ENCODE results near the gene ZGPAT.
"Not testable (repeated sequence)": the region's sequence is repeated elsewhere in the genome, so short reads cannot be mapped to it uniquely, and the experiment has no call there.

ZGPAT gene

GRCh38 chr20:63707558-63708300 lies at the start of gene ZGPAT, which contains the start of gene ARFRP1:
ZGPAT (plus strand) TSS chr20:63708039; CDS start chr20:63708581, 542 bp downstream.
ARFRP1 (minus strand) TSS chr20:63707976; CDS start chr20:63707091, 885 bp downstream.
- DNase-seq: peak; percentile 71

- DNase-seq: peak; percentile 28
Measured at GRCh38 chr20:63658749-63659187, 49.1 kb upstream of the ZGPAT start.

- no peak for DNase-seq
Measured at GRCh38 chr20:63659370-63659769, 48.5 kb upstream of the ZGPAT start.

DNA sequence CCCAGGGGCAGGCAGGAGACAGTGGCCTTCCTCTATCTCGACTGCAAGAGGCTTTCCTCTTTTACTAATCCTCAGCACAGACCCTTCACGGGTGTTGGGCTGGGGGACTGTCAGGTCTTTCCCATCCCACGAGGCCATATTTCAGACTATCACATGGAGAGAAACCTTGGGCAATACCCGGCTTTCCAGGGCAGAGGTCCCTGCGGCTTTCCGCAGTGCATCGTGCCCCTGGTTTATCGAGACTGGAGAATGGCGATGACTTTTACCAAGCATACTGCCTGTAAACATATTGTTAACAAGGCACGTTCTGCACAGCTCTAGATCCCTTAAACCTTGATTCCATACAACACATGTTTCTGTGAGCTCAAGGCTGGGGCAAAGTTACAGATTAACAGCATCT lies 47.7 kb upstream of the ZGPAT start:
- DNase-seq: not testable (repeated sequence)

DNA sequence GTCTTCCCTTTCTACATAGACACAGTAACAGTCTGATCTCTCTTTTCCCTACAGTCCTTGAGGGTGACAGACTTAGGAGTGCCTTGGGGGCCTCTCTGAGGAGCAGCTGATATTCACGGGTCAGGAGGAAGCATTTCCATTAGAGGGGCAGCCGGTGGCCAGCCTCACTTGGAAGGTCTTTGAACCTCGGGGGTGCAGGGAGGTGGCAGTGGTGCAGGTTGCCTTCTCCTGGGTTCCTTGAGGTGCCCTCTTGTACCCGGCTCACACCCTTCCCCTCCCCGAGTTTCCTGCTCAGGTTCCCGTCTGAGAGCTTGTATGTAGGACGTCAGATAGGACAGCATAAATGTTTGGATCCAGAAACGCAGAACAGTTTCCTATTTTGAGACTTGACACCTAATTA lies 47.2 kb upstream of the ZGPAT start:
- no peak for DNase-seq

- no peak for DNase-seq
Measured at GRCh38 chr20:63661108-63661507, 46.7 kb upstream of the ZGPAT start.

- DNase-seq: no peak
Measured at GRCh38 chr20:63661959-63662812, 45.7 kb upstream of the ZGPAT start.

DNA sequence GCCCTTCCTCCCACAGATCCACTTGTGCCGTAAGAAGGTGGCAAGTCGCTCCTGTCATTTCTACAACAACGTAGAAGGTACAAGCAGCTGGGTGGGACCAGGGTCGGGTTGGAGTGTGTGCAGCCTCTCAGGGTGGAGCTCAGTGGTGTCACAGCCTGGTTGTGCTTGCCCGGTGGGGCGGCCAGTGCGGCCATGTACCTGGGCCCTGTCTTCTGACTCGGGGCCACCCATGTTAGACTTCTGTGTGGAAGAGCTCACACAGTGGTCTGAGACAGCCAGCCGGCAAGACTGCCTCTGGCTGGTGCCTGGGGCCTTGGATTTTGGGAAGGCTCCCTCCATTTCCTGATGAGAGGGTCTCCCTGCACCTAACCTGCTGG lies 45.0 kb upstream of the ZGPAT start:
- no peak for DNase-seq

GRCh38 chr20:63663332-63664066 lies 44.3 kb upstream of the ZGPAT start:
- no peak for DNase-seq

DNA sequence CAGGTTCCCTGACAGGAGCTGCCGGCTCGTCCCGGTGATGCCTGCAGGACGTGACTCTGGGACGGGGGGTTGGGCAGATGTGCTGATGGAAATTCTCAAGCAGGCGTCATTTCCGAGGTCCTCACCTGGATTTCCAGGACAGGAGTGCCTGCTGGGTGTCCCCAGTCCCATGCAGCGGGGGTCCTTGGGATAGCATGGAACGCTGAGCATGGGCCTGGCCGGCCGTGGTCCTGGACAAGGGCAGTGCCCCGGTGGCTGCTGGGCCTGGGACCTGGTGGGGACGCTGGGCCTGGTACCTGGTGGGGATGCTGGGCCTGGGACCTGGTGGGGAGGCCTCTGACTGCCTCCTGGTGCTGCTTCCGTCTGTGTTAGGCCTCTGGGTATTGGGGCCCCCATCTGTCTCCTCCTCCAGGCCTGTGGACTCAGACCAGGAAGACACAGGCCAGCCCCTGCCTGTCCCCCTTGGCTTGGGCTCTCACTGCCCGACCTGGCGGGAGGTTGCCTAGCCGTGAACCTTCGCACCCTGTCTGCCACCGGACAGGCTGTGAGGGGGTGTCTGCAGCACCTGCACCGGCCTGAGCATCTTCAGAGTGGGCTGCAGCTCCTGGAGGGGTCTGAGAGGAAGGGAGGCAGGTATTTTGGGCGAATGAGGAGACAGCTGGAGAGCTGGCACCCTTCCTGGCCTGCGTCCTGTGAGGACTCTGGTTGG lies 43.5 kb upstream of the ZGPAT start:
- DNase-seq: no peak

DNA sequence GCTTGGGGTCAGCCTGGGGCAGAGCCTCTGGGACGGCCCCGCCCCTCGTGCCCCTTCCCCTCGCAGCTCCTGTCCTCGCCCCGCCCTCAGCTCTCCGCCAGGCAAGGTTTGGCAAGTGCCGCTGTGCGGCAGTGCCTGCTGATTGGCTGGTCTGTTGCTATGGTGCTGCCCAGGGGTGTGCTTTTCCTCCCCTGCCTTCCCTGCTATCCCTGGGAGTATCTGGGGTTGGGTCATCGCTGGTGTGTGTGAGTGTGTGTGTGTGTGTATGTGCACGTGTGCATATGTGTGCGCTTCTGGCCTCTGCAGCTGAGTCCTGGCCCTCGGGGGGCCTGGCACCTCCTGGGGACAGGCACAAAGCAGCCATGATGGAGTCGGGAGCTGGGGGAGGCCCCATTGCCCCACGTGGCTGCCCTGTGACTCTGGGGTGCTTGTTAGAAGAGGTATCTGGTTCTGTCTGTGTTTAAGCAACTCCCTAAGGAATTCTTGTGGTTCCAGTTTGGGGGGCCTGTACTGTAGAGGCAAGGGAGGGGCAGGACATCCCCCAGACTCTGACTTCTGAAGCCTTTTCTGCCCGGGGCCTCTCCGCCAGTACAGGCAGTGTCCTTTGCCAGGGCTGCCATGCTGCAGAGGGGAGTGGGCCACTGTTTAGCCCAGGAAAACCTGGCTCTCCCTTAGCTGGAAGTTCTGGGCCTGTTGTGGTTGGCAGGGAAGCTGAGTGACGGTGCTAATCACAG lies 42.8 kb upstream of the ZGPAT start:
- DNase-seq: peak; percentile 18

DNA sequence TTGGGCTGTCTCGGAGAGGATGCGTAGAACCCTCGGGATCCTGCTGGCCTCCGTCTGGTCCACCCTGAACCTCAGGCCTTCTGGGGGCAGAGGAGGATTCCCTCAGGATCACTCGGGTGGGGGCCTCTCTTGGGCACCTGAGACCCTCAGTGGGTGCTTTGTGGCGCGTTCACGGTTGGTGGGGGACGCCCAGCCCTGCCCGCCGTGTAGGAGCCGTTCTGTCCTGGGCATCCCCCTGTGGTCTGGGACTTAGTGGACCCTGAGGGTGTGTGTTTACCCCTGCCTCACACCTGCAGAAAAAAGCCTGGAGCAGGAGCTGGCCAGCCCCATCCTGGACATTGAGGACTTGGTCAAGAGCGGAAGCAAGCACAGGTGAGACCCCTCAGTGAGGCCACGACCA lies 42.1 kb upstream of the ZGPAT start:
- DNase-seq: no peak

- DNase-seq: no peak
Measured at GRCh38 chr20:63667858-63668257, 40.0 kb upstream of the ZGPAT start.

- DNase-seq: no peak
Measured at GRCh38 chr20:63668351-63668750, 39.5 kb upstream of the ZGPAT start.

DNA sequence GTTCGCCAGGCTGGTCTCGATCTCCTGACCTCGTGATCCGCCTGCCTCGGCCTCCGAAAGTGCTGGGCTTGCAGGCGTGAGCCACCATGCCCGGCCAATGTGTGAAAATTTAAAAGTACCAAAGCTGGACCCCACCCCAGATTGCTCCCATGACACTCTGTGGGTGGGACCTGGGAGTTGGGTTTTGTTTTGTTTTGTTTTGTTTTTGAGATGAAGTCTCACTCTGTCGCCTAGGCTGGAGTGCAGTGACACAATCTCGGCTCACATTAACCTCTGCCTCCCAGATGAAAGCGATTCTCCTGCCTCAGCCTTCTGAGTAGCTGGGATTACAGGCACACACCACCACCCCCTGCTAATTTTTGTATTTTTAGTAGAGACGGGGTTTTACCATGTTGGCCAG lies 36.1 kb upstream of the ZGPAT start:
- DNase-seq: not testable (repeated sequence)

- DNase-seq: no peak
Measured at GRCh38 chr20:63672666-63673065, 35.2 kb upstream of the ZGPAT start.

GRCh38 chr20:63673951-63674350 lies 33.9 kb upstream of the ZGPAT start:
- DNase-seq: no peak

DNA sequence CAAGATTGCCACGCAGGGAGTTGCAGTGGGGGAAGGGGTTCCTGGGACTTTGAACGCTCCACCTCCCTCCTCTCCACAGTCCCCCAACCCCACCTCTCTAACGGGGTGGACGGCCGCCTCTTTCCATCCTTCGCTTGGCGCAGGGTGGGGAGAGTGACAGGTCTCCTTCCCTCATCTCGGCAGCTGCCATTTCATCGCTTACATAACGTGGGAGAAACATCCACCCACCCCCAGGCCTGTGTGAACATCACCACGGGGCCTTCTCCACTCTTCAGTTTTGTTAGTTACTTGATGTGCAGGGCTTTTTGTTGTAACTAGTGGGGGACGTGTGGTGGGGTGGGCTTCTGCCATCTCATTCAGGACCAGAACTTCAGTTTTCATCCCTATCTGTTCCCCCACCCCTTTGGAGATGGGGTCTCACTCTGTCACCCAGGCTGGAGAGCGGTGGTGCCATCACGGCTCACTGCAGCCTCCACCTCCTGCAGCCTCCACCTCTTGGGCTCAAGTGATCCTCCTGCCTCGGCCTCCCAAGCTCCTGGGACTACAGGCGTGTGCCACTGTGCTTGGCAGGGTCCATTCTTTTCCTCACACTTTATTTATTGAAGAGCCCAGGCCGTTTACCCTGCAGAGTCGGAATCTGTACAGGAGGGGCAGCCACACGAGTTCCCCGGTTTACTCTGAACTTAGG lies 32.0 kb upstream of the ZGPAT start:
- no peak for DNase-seq

GRCh38 chr20:63678071-63678470 lies 29.8 kb upstream of the ZGPAT start:
- no peak for DNase-seq

- DNase-seq: no peak
Measured at GRCh38 chr20:63678667-63679465, 29.0 kb upstream of the ZGPAT start.

Measured in fibroblast of upper back skin (primary cell).